GM18511 (cell line): ENCODE measurements around the gene TAS1R3.
A peak's percentile ranks its signal among the peaks of the same experiment; 100 is the strongest.

Source experiments
- ATAC-seq: cut with Tn5 transposase; IDR thresholded peaks from one replicate; pipeline ENCODE4 v1.9.1; 2021; ENCODE audit warnings: mild to moderate bottlenecking, moderate library complexity; ENCODE audit not compliant: unreplicated experiment

TAS1R3 gene

GRCh38 chr1:1335792-1336248 is 4.7 kb downstream of the TAS1R3 start:
- ATAC-seq: no peak

- no peak for ATAC-seq
Observed at GRCh38 chr1:1336446-1336845, 5.4 kb downstream of the TAS1R3 start.

GRCh38 chr1:1336931-1337792 is 6.1 kb downstream of the TAS1R3 start:
- no peak for ATAC-seq

GRCh38 chr1:1337793-1338147 is 6.7 kb downstream of the TAS1R3 start:
- no peak for ATAC-seq

- ATAC-seq: no peak
Observed at GRCh38 chr1:1338278-1338677, 7.2 kb downstream of the TAS1R3 start.

GRCh38 chr1:1340185-1340584 is 9.1 kb downstream of the TAS1R3 start:
- no peak for ATAC-seq

- ATAC-seq: no peak
Observed at GRCh38 chr1:1340791-1341548, 9.9 kb downstream of the TAS1R3 start.

- ATAC-seq: no peak
Observed at GRCh38 chr1:1341549-1342021, 10.5 kb downstream of the TAS1R3 start.

- no peak for ATAC-seq
Observed at GRCh38 chr1:1342061-1342562, 11.0 kb downstream of the TAS1R3 start.

- no peak for ATAC-seq
Observed at GRCh38 chr1:1342584-1343115, 11.6 kb downstream of the TAS1R3 start.

- no peak for ATAC-seq
Observed at GRCh38 chr1:1343811-1344421, 12.8 kb downstream of the TAS1R3 start.

GRCh38 chr1:1344655-1345361 is 13.7 kb downstream of the TAS1R3 start:
- no peak for ATAC-seq

- ATAC-seq: no peak
Observed at GRCh38 chr1:1345384-1345783, 14.3 kb downstream of the TAS1R3 start.

- no peak for ATAC-seq
Observed at GRCh38 chr1:1345860-1346500, 14.9 kb downstream of the TAS1R3 start.

GRCh38 chr1:1346501-1346890 is 15.4 kb downstream of the TAS1R3 start:
- ATAC-seq: no peak

GRCh38 chr1:1347026-1347595 is 16.0 kb downstream of the TAS1R3 start:
- ATAC-seq: no peak

GRCh38 chr1:1347663-1348419 is 16.8 kb downstream of the TAS1R3 start:
- ATAC-seq: no peak

GRCh38 chr1:1348420-1349255 is 17.6 kb downstream of the TAS1R3 start:
- ATAC-seq: peak; percentile 36
